K562 (cell line): ENCODE measurements around the gene HMCN1. TPM values are rescaled to one million over a fixed set of nuclear protein-coding genes. Genes with fewer than 3 reads are reported as not detected.

ENCODE experiments used
- CHD7 ChIP-seq: fragments of 200-600 bp; sonication (generic); IDR thresholded peaks from one replicate; pipeline ENCODE4 v1.6.1; 2012; ENCODE audit warnings: mild to moderate bottlenecking, low read depth, low read length, inconsistent platforms
- polyA plus RNA-seq, 8 experiments: library from polyadenylated mRNA; depleted of rRNA in 4 of 8; stranded (reverse) in 5 of 8; unstranded in 3 of 8; fragments of >200 nt; fragmentation: Nextera tagmentation in 2 of 8; fragmentation: Illumina TruSeq in 1 of 8; extraction: Ambion mirVana in 2 of 8; extraction: Trizol in 1 of 8; gene quantifications; 2 replicates each; pipeline versions ENCODE4 v1.2.1 to v1.2.3, GENCODE V29; 2011 to 2014; ENCODE audit warnings: inconsistent platforms in 1 of 8, missing spikeins in 1 of 8
- total RNA-seq, 7 experiments: library from RNA; depleted of rRNA in 6 of 7; stranded (reverse); fragments of >200 nt in 6 of 7; fragmentation: Illumina TruSeq in 2 of 7; extraction: Trizol in 2 of 7; gene quantifications; 2 replicates each; pipeline versions ENCODE4 v1.2.1 to v1.2.3, GENCODE V29; 2011 to 2021; ENCODE audit warnings: low replicate concordance in 1 of 7

The HMCN1 gene
- total and polyA plus RNA-seq, 9 of the 15 experiments (the other 6 are each of a cell fraction or from before 2014, with no cell fraction given) = 0.07 to 0.36 (median 0.21) TPM

GRCh38 chr1:186215636-186216035, 481.4 kb downstream of the HMCN1 start (continued):
- no peak for TF ChIP-seq CHD7
- TF ChIP-seq, all 486 proteins: peak for 0
